ENCODE measurements around the gene ZNF500.
"Not testable (repeated sequence)": the region's sequence is repeated elsewhere in the genome, so short reads cannot be mapped to it uniquely, and the experiment has no call there.

ZNF500 gene

DNA sequence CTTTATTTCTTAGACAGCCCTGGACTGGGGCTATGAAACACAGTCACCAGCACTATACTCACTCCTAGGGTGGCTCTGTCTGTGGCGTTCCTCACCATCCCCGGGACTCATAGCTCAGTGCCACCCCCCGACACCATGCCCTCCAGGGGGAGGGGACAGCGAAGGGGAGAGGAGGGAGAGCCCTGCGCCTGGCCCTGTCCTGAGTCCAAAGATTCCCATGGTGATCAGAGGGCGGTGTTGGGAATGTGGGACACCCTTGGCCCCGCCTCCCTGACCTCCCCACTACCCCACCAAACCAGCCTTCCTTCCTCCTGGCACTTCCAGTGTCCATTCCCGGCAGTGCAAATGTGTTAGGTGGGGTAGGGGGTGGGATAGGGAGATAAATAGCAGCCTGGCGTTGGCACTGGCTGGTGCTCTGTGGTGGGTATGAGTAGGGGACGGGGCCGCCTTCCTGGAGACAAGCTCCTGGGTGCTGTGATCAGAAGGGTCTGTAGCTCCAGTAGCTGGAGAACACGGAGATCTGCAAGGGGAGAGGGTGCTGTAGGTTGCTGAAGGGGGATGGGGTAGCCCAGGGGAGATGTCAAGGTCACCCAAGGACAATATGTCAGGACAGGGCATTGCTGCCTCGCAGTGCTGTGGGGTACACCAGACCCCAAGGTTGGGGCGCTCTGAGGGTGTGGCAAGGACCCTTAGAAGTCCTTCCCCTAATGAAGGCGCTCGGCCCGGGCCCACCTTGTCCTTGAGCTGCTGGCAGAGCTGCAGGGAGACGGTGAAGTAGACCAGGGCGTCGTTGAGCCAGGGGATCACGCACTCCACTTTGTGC is 30.2 kb upstream of the ZNF500 start:
- DNase-seq (ENCODE audit: low spot score) = no peak

DNA sequence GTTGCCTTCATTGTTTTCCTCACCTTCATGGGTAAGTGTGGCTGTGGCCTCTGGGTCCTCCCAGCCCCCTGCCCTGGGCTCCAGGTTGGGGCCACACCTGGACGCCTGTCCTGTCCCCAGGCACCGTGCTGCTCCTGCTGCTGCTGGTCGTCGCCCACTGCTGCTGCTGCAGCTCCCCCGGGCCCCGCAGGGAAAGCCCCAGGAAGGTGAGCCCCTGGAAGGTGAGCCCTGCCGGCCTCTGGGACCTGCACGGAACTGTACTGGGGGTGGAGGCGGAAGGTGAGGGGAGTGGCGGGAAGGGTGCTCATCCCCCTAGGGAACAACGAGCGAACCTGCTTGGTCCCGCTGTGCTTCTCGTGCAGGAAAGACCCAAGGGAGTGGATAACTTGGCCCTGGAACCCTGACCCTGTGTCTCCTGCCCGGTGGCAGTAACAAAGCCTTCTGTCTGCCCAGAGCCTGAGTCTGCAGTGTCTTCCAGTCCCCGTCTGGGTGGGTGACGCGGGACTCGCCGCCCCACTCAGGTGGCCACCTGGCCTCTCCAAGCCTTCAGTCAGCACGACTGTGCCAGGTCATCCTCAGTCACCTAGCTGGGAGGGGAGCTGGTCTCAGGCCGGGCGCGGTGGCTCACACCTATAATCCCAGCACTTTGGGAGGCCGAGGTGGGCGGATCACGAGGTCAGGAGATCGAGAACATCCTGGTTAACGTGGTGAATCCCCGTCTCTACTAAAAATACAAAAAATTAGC is 29.0 kb upstream of the ZNF500 start:
- DNase-seq (ENCODE audit: low spot score) = no peak

DNA sequence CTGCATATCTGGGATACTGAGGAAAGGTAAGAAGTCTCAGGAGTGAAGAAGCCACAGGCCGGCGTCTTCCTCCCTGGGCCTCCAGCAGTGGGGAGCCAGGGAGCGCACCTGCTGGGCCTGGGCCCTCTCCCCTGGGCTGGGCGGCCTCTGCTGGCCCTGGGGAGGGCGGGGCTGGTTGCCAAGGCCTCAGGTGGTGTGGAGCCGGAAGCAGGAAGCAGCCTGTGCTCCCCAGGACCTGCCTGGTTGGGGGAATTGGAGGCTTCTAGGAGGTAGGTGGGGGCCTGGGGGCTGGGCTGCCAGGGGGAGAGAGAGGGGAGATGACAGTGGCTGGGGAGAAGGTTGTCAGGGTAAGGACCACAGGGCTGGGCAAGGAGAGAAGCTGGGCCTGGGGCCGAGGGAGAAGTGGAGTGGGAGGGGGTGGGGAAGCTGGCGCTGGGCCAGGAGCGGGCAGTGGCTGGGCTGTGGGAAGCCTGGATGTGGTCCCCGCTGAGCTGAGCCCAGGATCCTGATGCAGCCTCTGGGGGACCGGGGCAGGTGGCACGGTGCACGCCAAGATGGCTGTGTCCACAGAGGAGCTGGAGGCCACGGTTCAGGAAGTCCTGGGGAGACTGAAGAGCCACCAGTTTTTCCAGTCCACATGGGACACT is 28.3 kb upstream of the ZNF500 start, which contains the start of gene SMIM22:
Gene SMIM22 (plus strand): TSS at position 189 of the 647 bp plus-strand sequence. CDS start 366 bp downstream, at position 555.
- no peak for DNase-seq (ENCODE audit: low spot score)

DNA sequence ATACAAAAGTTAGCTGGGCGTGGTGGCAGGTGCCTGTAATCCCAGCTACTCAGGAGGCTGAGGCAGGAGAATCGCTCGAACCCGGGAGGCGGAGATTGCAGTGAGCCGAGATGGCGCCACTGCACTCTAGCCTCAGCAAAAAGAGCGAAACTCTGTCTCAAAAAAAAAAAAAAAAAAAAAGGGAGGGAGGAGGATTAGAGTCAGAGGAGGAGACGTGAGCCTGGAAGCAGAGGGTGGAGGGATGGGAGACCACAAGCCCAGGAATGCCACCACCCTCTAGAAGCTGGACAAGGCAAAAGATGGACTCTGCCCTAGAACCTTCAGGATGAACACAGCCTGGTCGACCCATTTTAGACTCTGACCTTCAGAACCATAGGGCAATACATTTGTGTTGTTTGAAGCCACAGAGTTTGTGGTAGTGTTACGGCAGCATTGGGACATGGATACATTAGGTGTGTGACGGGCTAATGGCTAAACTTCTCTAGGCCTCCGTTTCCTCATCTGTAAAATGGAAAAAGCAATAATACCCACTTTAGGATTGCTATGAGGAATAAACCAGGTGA is 26.1 kb upstream of the ZNF500 start:
- no peak for DNase-seq (ENCODE audit: low spot score)

DNA sequence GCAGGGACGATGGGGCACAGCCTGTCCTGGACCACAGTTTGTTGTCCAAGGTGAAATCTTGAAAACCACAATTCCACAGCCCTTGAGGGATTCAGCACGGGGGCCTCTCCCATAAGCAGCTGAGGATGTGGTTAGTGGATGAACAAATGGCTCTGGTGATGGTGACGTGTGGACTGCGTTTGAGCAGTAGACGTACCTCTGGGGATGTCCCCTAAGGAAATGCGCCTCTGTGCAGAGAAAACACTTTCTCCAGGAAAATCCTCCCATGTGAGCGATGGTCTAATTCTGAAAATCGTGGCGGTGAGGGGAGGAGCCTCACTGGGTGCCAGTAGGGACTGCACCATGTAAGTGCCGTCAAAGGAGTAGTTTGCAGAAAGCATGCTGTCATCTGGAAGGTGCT is 23.9 kb upstream of the ZNF500 start:
- DNase-seq (ENCODE audit: low spot score) = peak; percentile 7

DNA sequence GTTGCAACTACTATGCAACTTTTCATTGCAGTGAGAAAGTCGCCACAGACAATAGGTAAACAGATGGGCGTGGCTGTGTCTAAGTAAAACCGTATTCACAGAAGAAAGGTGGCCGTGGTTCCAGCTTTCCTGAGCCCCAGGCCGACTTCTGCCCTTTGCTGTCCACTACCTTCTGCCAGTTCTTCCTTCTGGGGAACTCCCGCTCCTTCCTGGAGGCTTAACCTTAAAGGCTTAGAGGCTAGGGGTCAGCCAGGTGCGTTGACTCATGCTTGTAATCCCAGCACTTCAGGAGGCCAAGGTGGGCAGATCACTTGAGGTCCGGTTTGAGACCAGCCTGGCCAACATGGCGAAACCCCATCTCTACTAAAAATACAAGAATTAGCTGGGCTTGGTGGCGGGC is 23.3 kb upstream of the ZNF500 start:
- no peak for DNase-seq (ENCODE audit: low spot score)

DNA sequence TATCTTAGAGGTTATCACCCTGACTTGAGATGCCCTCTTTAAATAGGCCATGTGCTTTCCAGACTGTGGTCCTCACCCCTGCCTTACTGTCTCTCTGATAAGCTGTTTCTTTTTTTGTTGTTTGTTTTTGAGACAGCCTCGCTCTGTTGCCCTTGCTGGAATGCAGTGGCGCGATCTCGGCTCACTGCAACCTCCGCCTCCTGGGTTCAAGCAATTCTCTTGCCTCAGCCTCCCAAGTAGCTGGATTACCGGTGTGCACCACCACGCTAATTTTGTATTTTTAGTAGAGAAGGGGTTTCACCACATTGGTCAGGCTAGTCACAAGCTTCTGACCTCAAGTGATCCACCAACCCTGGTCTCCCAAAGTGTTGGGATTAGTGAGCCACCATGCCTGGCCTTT is 21.9 kb upstream of the ZNF500 start:
- no peak for DNase-seq (ENCODE audit: low spot score)

DNA sequence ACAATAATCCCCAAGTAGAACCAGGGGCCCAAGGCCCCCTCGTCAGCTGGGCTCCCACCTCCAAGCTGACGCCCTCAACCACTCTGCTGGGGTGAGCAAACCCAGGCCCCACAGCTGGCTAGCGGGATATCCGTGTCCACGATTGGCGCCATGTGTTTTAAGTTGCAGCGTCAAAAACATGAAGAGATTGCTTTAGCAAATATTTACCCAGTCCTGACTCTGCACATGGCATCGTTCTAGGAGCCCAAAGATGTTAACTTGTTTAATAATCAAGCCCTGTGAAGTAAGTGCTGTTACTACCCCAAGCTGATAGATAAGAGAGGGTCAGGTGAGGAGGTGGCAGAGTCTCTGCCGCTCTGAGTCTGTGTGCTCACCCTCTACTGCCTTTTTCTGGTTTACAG is 21.5 kb upstream of the ZNF500 start:
- DNase-seq (ENCODE audit: low spot score) = no peak

DNA sequence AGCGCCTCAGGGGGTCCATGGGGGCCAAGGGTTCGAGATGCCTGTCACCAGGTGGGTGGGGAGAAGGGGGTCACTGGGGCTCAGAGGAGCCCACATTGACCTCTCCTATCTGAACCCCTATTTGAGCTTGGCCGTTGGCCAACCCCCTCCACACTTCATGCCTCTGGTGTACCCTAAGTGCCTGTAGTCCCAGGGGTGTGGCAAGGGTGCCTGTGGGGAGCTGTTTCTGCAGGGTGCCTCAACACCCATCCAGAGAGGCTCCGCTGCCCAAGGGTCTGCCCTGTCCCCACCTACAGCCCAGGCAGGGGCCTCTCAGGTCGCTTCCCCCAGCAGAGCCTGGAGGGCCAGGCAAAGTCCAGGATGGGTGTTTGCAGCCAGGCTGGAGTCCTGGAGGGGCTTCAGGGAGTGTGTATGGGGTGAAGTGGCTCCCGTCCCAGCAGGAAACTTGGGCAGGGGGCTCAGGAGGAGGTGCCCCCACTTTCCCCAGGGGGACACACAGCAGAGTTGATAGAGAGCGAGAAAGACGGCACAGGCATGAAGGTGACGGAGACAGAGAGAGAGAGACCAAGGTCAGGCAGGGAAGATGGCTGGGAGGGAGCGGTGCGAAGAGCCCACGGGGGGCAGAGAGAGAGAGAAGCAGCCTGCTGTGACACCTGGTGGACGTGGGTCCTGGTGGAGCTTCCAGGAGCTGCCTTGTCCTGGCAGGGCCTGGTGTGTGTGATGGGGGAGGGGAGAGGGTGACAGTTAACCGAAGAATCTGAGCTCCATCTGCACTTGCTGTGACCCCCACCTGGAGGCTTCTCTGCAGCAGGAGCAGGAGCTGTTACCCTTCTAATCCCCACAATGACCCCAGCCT is 20.9 kb upstream of the ZNF500 start, which contains the start of gene SEPTIN12:
Gene SEPTIN12 (minus strand): TSS at position 719 of the 856 bp plus-strand sequence. CDS start 700 bp downstream, at position 19.
- no peak for DNase-seq (ENCODE audit: low spot score)

DNA sequence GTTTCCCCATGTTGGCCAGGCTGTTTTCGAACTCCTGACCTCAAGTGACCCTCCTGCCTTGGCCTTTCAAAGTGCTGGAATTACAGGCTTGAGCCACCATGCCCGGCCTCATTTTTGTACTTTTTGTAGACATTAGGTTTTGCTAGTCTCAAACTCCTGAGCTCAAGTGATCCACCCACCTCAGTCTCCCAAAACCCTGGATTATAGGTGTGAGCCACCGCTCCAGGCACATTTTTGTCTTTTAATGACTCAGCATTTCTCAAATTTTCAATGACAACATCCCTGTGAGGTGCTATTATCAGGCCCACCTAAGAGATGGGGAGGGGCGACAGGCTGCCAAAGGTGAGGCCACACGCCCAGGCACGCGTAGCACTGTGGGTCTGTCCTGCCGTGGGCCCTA is 20.1 kb upstream of the ZNF500 start:
- DNase-seq (ENCODE audit: low spot score) = no peak

DNA sequence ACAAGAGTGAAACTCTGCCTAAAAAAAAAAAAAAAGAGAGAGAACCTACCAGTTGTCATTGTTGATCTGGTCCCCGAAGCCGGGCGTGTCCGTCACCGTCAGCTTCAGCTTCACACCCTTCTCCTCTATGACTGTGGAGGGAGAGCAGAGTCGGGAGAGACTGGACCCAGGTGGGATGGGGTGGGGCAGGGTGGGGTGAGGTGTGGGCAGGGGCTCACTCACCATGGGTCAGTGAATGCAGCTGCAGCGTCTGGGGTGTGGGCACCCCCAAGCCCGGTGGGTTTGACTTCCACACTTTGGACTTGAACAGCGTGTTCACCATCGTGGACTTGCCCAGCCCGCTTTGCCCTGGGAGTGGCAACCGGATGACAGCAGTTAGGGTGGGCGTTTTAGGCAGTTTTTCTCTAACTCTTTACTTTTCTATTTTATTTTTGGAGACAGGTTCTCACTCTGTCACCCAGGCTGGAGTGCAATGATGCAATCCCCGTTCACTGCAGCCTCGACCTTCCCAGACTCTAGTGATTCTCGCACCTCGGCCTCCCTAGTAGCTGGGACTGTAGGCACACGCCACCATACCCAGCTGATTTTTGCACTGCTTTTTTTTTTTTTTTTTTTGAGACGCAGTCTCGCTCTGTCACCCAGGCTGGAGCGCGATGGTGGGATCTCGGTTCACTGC is 18.9 kb upstream of the ZNF500 start:
- no peak for DNase-seq (ENCODE audit: low spot score)

DNA sequence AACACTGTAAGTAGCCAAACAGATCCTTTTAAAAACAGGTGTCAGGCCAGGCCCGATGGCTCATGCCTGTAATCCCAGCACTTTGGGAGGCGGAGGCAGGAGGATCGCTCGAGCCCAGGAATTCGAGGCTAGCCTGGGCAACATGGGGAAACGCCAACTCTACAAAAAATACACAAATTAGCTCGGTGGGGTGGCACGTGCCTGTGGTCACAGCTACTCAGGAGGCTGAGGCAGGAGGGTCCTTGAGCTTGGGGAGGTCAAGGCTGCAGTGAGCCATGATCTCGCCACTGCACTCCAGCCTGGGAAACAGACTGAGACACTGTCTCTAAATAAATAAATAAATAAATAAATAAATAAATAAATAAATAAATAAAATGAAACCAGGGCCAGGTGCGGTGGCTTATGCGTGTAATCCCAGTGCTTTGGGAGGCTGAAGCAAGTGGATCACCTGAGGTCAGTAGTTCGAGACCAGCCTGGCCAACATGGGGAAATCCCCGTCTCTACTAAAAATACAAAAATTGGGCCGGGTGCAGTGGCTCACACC is 17.6 kb upstream of the ZNF500 start:
- not testable (repeated sequence) for DNase-seq (ENCODE audit: low spot score)

DNA sequence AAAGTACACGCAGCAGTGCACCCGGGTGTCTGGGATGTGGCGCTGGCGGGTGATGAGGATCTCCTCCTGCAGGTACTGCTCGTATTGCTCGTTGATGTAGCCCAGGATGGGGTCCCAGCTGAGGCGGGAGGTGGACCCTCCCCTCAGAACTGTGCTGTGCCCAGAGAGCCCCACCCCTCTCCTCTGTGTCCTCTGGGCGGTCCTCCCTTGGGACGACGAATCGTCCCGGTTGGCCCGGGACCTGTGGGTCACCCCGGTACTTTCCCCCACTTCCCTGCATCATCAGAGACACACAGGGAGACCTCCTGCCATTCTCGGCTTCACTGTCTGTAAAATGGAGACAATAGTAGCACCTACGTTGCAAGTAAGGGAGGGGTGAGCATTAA is 17.0 kb upstream of the ZNF500 start:
- DNase-seq (ENCODE audit: low spot score) = no peak

DNA sequence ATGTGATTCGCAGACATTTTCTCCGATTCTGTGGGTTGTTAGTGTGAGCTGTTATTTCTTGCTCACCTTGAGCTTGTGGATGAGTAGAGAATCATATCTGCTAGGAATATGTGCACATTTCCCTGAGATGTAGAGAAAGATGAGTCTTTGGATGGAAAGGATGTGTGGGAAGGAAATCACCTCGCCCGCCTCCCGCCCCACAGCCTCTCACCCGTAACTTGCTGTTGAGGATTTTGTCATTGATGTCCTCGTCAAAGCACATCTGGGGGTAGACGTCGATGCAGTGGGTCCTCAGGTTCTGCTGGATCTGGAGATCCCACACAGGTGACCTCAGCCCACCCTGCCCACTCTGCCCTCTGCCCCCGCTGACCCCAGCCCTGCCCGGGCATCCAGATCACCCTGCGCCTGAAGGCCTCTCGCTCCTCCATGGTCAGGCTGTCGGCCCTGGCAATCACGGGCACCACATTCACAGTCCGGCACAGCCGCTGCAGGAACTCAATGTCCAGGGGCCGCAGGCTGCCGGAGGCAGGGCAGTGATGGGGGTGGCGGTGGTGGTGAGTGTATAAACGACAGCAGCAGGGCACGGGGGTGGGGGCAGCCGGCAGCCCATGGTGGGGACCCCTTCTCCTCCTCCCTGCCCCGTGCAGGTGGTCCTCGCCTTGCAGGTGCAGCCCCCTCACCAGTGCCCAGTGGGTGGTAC is 16.4 kb upstream of the ZNF500 start:
- DNase-seq (ENCODE audit: low spot score) = no peak

DNA sequence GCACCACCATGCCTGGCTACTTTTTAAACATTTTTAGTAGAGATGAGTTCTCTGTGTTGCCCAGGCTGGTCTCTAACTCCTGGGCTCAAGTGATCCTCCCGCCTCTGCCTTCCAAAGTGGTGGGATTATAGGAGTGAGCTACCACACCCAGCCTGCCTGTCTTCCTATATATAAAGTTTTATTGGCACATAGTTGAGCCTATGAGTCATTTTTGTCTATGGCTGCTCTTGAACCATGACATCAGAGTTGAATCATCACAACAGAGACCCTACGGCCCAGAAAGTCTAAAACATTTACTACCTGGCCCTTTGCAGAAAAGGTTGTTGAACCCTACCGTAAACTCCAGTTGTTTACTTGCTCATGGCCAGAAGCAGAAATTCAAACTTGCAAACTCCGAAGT is 13.3 kb upstream of the ZNF500 start:
- no peak for DNase-seq (ENCODE audit: low spot score)

DNA sequence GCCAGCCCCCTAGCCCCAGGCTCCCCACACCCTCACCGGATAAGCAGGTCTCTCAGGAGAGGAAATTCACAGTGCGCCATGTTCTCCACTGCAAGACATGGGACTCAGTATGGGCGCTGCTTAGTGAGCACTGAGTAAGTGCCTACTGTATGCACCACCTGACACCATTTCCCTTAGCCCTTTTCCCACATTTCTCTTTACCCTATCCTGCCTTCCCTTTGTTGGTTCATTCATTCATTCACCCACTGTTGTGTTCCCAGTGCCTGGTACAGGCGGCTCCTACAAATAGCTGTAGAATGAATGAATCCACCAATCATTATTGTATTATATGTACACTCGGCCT is 11.1 kb upstream of the ZNF500 start:
- DNase-seq (ENCODE audit: low spot score) = no peak

DNA sequence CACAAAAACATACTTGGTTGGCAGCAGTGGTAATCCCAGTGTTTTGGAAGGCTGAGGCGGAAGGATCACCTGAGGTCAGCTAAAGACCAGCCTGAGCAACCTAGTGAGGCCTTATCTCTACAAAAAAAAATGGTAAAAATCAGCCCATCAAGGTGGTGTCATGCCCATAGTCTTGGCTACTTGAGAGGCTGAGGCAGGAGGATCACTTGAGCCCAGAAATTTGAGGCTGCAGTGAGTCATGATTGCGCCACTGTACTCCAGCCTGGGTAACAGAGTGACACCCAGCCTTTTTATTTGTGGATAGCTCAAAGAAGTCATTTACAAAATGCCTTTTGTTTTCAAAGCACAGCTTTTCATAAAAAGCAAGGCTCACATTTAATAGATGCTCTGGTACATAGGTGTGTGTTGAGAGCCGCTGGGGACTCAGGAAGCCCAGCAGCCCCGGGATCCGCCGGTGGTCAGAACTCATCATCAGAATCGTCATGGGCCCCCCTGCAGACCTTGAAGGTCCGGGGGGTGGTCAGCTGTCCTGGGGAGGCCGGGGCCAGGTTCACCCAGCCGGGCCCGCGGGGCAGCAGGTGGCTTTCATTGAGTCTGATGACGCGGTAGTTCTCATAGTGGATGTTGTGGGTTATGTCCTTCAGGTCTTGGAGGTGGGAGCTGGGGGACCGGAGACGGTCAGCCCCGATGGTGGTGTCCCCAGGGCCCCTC is 10.5 kb upstream of the ZNF500 start:
- DNase-seq (ENCODE audit: low spot score) = no peak

DNA sequence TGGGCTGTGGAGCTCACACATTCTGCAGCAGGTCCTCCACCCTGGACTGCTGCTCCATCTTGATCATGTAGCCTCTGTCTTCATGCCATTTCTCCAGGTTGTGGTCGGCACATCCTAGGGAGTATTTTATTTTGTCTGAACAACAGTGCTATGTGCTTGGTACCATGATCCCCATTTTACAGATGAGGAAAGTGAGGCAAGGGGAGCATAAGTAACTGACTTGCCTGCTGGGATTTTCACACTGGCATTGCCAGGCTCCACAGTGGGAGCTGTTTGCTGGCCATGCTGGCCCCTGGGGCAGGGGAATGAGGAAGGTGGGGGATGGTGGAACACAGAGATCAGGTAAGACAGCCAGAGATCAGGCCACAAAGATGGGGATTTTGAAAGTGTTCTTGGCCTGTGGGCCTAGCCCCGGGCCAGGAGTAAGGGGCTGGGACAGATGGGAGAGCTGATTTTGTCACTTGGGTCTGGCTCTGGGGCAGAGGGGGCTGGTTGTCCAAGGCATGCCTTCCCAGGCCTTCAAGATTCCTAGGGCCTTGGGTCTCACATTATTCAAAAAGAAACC is 9.3 kb upstream of the ZNF500 start:
- DNase-seq (ENCODE audit: low spot score) = no peak

DNA sequence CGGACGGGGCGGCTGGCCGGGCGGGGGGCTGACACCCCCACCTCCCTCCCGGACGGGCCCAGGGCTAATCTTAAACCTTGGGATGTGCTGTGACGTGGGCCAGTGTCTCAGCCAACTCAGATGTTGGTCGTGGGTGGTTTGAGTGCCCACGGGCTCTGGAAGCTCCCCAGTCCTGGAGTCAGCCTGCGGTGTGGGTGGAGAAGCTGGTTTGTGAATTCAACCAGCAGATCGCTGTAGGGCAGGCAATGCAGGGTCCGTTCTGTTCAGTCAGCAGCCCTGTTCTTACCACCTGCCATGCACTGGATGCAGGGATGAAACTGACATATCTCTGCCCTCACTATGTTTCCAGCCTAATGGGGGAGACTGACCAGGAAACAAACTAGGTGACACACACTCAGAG is 8.0 kb upstream of the ZNF500 start:
- DNase-seq (ENCODE audit: low spot score) = no peak
